Neural cell (in vitro differentiated cells): ENCODE results near the gene VAV2. TPM values are rescaled to one million over a fixed set of nuclear protein-coding genes. Genes with fewer than 3 reads are reported as not detected.

Experiments
- H2AFZ ChIP-seq: fragments of 200-600, 300-800 bp; sonication (generic), shearing (Covaris generic); 2 replicates; pipeline ENCODE4 v1.6.0; 2014; ENCODE audit warnings: low read depth, mild to moderate bottlenecking, antibody characterized with exemption, low read length, moderate library complexity
- H3F3A ChIP-seq: fragments of 200-600 bp; shearing (Covaris generic); 2 replicates; pipeline ENCODE4 v1.6.1; 2016; ENCODE audit warnings: mild to moderate bottlenecking, moderate library complexity, mixed read lengths, antibody characterized with exemption, low read length; ENCODE audit not compliant: insufficient read depth, poor library complexity, severe bottlenecking
- H3K27ac ChIP-seq: fragments of 200-600, 300-800 bp; sonication (generic), shearing (Covaris generic); 2 replicates; pipeline ENCODE4 v1.5.1; 2014; ENCODE audit warnings: mild to moderate bottlenecking, low read length, moderate library complexity
- H3K27me3 ChIP-seq: fragments of 300-800, 200-600 bp; sonication (generic), shearing (Covaris generic); 2 replicates; pipeline ENCODE4 v1.6.0; 2014; ENCODE audit warnings: mild to moderate bottlenecking, low read depth, low read length, moderate library complexity; ENCODE audit not compliant: insufficient read depth
- H3K36me3 ChIP-seq: fragments of 300-800, 200-600 bp; sonication (generic), shearing (Covaris generic); 2 replicates; pipeline ENCODE4 v1.5.1; 2014; ENCODE audit warnings: mild to moderate bottlenecking, antibody characterized with exemption, low read length, moderate library complexity; ENCODE audit not compliant: insufficient read depth
- H3K4me2 ChIP-seq: fragments of 300-800, 200-600 bp; sonication (generic), shearing (Covaris generic); 2 replicates; pipeline ENCODE4 v1.6.0; 2014; ENCODE audit warnings: mild to moderate bottlenecking, low read length
- H3K4me3 ChIP-seq: fragments of 300-800, 200-600 bp; sonication (generic), shearing (Covaris generic); 2 replicates; pipeline ENCODE4 v1.5.1; 2014; ENCODE audit warnings: mild to moderate bottlenecking, low read length, moderate library complexity
- H3K79me2 ChIP-seq: fragments of 200-600 bp; shearing (Covaris generic); replicated peaks from 2 replicates; pipeline ENCODE4 v1.6.0; 2014; ENCODE audit warnings: mild to moderate bottlenecking, low read length, moderate library complexity; ENCODE audit not compliant: insufficient read depth
- H3K9ac ChIP-seq: fragments of 300-800, 200-600 bp; sonication (generic), shearing (Covaris generic); 2 replicates; pipeline ENCODE4 v1.6.1; 2016; ENCODE audit warnings: mild to moderate bottlenecking, low read length, mixed read lengths
- H3K9me2 ChIP-seq: fragments of 200-600 bp; shearing (Covaris generic); 2 replicates; pipeline ENCODE4 v1.6.1; 2016; ENCODE audit warnings: mild to moderate bottlenecking, low read length, mixed read lengths; ENCODE audit not compliant: insufficient read depth
- H3K9me3 ChIP-seq: fragments of 200-600, 300-800 bp; sonication (generic), shearing (Covaris generic); 2 replicates; pipeline ENCODE4 v1.6.1; 2016; ENCODE audit warnings: mild to moderate bottlenecking, mixed run types, low read length, moderate library complexity, mixed read lengths
- H4K20me1 ChIP-seq: fragments of 200-600 bp; shearing (Covaris generic); 2 replicates; pipeline ENCODE4 v1.6.1; 2016; ENCODE audit warnings: mild to moderate bottlenecking, mixed run types; ENCODE audit not compliant: insufficient read depth
- EP300 ChIP-seq: fragments of 450-650 bp; conservative IDR thresholded peaks from 2 replicates; pipeline ENCODE4 v1.6.1; 2014; ENCODE audit warnings: antibody characterized with exemption, mild to moderate bottlenecking, moderate library complexity; ENCODE audit not compliant: poor library complexity, severe bottlenecking
- EZH2 ChIP-seq: fragments of 200-600, 300-800 bp; shearing (Covaris generic), sonication (generic); IDR thresholded peaks from 2 replicates; pipeline ENCODE4 v1.6.1; 2014; ENCODE audit warnings: antibody characterized with exemption, low read length, borderline replicate concordance, mild to moderate bottlenecking; ENCODE audit not compliant: insufficient read depth, poor library complexity, severe bottlenecking
- MXI1 ChIP-seq: fragments of 450-650 bp; conservative IDR thresholded peaks from 2 replicates; pipeline ENCODE4 v1.6.1; 2014; ENCODE audit warnings: antibody characterized with exemption, mild to moderate bottlenecking; ENCODE audit not compliant: poor library complexity, severe bottlenecking
- POLR2AphosphoS5 ChIP-seq: IDR thresholded peaks from 2 replicates; pipeline ENCODE4 v1.6.1; 2012
- RAD21 ChIP-seq: fragments of 450-650 bp; conservative IDR thresholded peaks from 2 replicates; pipeline ENCODE4 v1.6.1; 2014; ENCODE audit warnings: antibody characterized with exemption, mild to moderate bottlenecking, moderate library complexity
- SMC3 ChIP-seq: fragments of 450-650 bp; conservative IDR thresholded peaks from 2 replicates; pipeline ENCODE4 v1.6.1; 2014; ENCODE audit warnings: antibody characterized with exemption, mild to moderate bottlenecking, moderate library complexity; ENCODE audit not compliant: poor library complexity
- TAF1 ChIP-seq: IDR thresholded peaks from 2 replicates; pipeline ENCODE4 v1.6.1; 2012; ENCODE audit warnings: low read depth
- polyA plus RNA-seq: library from polyadenylated mRNA; depleted of rRNA; stranded (reverse); fragments of >200 nt; gene quantifications from 2 replicates; pipeline ENCODE4 v1.2.3, GENCODE V29; 2014
- TF ChIP-seq, protein P1 (sequence below): fragments of 450-650 bp; IDR thresholded peaks from 2 replicates; pipeline ENCODE4 v1.5.1; 2014; ENCODE audit warnings: antibody characterized with exemption, mild to moderate bottlenecking, moderate library complexity; ENCODE audit not compliant: poor library complexity, severe bottlenecking
- TF ChIP-seq, protein P2 (sequence below): IDR thresholded peaks from 2 replicates; pipeline ENCODE4 v1.6.1; 2012; ENCODE audit warnings: borderline replicate concordance

VAV2 gene
- polyA plus RNA-seq, 1 donor from 2014 or later: 35.2 TPM

DNA sequence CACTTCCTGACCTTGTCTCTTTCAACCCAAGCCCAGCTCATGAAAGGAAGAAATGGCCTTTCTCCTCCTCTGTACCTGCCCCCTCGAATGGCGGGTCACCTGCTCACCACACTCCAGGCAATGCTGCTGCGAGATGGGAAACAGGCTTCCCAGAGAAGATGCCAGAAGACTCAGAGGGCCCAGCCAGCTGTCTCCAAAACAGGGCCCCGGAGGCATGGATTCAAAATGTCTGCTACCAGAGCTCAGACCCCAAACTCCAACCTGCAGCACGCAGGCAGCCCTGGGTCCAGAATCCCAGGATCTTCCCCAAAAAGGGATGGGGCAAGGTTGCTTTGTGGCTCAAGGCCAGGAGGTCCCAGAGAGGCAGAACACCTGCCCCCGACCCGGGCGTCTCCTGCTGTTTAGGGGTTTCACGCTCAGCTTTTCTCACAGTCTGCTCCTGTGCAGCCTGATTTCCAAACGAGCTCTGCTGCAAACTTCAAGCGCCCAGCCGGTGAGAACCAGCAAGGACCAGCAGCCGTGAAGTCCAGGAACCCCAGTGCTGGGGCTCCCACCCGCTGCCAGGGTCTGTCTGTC, 42.5 kb downstream of the VAV2 start:
- H3K9me3 ChIP-seq: no peaks in the 10 kb centered on the region
- no peaks in the 10 kb centered on the region for H4K20me1 ChIP-seq
- H3F3A ChIP-seq: no peaks in the 10 kb centered on the region
- TF ChIP-seq POLR2AphosphoS5 (no peak), TAF1 (no peak), RAD21 (no peak), EZH2 (no peak), SMC3 (no peak), EP300 (no peak), MXI1 (no peak)
- TF ChIP-seq, protein P1, sequence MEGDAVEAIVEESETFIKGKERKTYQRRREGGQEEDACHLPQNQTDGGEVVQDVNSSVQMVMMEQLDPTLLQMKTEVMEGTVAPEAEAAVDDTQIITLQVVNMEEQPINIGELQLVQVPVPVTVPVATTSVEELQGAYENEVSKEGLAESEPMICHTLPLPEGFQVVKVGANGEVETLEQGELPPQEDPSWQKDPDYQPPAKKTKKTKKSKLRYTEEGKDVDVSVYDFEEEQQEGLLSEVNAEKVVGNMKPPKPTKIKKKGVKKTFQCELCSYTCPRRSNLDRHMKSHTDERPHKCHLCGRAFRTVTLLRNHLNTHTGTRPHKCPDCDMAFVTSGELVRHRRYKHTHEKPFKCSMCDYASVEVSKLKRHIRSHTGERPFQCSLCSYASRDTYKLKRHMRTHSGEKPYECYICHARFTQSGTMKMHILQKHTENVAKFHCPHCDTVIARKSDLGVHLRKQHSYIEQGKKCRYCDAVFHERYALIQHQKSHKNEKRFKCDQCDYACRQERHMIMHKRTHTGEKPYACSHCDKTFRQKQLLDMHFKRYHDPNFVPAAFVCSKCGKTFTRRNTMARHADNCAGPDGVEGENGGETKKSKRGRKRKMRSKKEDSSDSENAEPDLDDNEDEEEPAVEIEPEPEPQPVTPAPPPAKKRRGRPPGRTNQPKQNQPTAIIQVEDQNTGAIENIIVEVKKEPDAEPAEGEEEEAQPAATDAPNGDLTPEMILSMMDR: no peak
- TF ChIP-seq, protein P2, sequence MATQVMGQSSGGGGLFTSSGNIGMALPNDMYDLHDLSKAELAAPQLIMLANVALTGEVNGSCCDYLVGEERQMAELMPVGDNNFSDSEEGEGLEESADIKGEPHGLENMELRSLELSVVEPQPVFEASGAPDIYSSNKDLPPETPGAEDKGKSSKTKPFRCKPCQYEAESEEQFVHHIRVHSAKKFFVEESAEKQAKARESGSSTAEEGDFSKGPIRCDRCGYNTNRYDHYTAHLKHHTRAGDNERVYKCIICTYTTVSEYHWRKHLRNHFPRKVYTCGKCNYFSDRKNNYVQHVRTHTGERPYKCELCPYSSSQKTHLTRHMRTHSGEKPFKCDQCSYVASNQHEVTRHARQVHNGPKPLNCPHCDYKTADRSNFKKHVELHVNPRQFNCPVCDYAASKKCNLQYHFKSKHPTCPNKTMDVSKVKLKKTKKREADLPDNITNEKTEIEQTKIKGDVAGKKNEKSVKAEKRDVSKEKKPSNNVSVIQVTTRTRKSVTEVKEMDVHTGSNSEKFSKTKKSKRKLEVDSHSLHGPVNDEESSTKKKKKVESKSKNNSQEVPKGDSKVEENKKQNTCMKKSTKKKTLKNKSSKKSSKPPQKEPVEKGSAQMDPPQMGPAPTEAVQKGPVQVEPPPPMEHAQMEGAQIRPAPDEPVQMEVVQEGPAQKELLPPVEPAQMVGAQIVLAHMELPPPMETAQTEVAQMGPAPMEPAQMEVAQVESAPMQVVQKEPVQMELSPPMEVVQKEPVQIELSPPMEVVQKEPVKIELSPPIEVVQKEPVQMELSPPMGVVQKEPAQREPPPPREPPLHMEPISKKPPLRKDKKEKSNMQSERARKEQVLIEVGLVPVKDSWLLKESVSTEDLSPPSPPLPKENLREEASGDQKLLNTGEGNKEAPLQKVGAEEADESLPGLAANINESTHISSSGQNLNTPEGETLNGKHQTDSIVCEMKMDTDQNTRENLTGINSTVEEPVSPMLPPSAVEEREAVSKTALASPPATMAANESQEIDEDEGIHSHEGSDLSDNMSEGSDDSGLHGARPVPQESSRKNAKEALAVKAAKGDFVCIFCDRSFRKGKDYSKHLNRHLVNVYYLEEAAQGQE: no peak
- H3K9me2 ChIP-seq: no peaks in the 10 kb centered on the region
- peaks cover 4% of the 10 kb centered on the region for H3K79me2 ChIP-seq
- no peak overlapping the region for H3K9ac ChIP-seq
- H3K27ac ChIP-seq: no peak overlapping the region
- no peaks in the 10 kb centered on the region for H3K36me3 ChIP-seq
- no peak overlapping the region for H2AFZ ChIP-seq
- H3K27me3 ChIP-seq: no peaks in the 10 kb centered on the region
- no peak overlapping the region for H3K4me2 ChIP-seq
- H3K4me3 ChIP-seq: no peak overlapping the region

DNA sequence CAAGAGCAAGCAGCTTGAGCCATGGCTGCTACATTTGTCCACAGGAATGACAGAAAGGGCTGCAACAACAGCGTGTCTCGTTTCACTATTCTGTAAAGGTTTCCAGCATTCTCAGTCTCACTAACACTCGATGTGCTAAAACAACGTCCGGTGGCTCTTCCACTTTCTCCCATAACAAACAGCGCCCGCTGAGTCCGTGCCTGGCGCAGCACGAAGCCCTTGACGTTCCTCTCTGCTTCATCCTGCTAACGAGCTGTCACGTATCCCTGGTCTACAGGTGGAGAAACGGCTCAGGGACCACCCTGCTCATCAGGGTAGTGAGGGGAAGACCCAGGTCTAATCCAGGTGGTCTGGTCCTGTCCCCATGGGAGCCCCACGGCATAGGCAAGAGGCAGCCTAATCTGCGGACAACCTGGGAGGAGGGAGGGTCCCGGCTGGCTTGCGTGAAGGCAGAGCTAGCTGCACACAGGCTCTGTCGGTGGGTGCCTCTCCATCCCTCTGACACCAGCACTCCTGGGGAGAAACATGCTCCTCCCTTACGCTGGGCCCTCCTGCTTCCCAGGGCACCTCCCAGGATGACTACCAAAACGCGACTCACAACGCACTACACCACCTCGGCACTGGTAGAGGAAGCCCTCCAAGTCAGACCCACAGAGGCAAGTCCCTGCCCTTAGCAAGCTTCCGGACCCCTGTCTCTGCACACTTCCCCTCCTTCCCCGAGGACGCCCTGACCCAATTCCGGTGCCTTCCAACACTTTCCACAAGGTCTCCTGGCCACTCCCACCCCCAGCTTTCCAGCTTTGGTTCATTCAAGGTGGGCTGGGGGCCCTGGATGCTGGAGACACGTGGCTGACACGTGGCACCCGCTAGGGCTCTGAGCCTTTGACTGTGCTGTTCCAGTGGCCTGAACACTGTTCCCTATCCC, 43.3 kb downstream of the VAV2 start:
- H3K4me3 ChIP-seq: no peak overlapping the region
- H3K9ac ChIP-seq: peak overlapping the region; percentile 29
- no peaks in the 10 kb centered on the region for H3K36me3 ChIP-seq
- peaks cover 4% of the 10 kb centered on the region for H3K79me2 ChIP-seq
- no peaks in the 10 kb centered on the region for H4K20me1 ChIP-seq
- no peak overlapping the region for H2AFZ ChIP-seq
- H3K4me2 ChIP-seq: no peak overlapping the region
- TF ChIP-seq, protein P1: no peak
- TF ChIP-seq POLR2AphosphoS5: no peak
- H3F3A ChIP-seq: no peaks in the 10 kb centered on the region
- no peaks in the 10 kb centered on the region for H3K9me2 ChIP-seq
- no peak overlapping the region for H3K27ac ChIP-seq
- no peaks in the 10 kb centered on the region for H3K9me3 ChIP-seq
- no peaks in the 10 kb centered on the region for H3K27me3 ChIP-seq
